Thymus (tissue), 11 donors: ENCODE results near the gene KCND3. TPM values are rescaled to one million over a fixed set of nuclear protein-coding genes. Genes with fewer than 3 reads are reported as not detected.

Experiments
- DNase-seq, 9 donors: peaks; one replicate each; pipeline ENCODE4 v3.0.0-alpha.2; 2013; ENCODE audit warnings: low spot score in 9 of 9, low read depth in 6 of 9, missing footprints in 1 of 9
- H3K27ac ChIP-seq, 2 donors: one replicate each; pipeline ENCODE4 v1.5.1; 2013; ENCODE audit warnings: control low read depth in 1 of 2, low read depth in 1 of 2, low read length in 1 of 2, mild to moderate bottlenecking in 1 of 2, moderate library complexity in 1 of 2
- H3K27me3 ChIP-seq, 2 donors: one replicate each; pipeline ENCODE4 v1.5.1; 2013; ENCODE audit warnings: low read length in 1 of 2; ENCODE audit not compliant: control insufficient read depth in 2 of 2, insufficient read depth in 1 of 2
- H3K36me3 ChIP-seq, 2 donors: one replicate each; pipeline ENCODE4 v1.5.1; 2013; ENCODE audit warnings: low read length in 1 of 2, mild to moderate bottlenecking in 1 of 2, moderate library complexity in 1 of 2; ENCODE audit not compliant: control insufficient read depth in 2 of 2, insufficient read depth in 2 of 2
- H3K4me1 ChIP-seq, 2 donors: one replicate each; pipeline ENCODE4 v1.5.1; 2013; ENCODE audit warnings: low read length in 2 of 2; ENCODE audit not compliant: control insufficient read depth in 2 of 2, insufficient read depth in 2 of 2
- H3K4me3 ChIP-seq, 2 donors: one replicate each; pipeline ENCODE4 v1.5.1; 2013; ENCODE audit warnings: low read length in 2 of 2, control low read depth in 1 of 2, mild to moderate bottlenecking in 1 of 2
- H3K9me3 ChIP-seq, 2 donors: one replicate each; pipeline ENCODE4 v1.5.1; 2013; ENCODE audit warnings: low read length in 1 of 2, mild to moderate bottlenecking in 1 of 2; ENCODE audit not compliant: control insufficient read depth in 2 of 2, insufficient read depth in 1 of 2
- WGBS: extraction: QIAGEN DNeasy Blood & Tissue Kit; methylation state at CpG from one replicate; pipeline ENCODE4 v1.1.7; 2013; 5-methylcytosine and 5-hydroxymethylcytosine counted together
- polyA plus RNA-seq: library from polyadenylated mRNA; stranded (reverse); fragments of 200-250 nt; gene quantifications from one replicate; pipeline ENCODE4 v1.2.3, GENCODE V29; 2013
- total RNA-seq: library from RNA; stranded (reverse); fragments of 120-200 nt; gene quantifications from one replicate; pipeline ENCODE4 v1.2.4, GENCODE V29; 2013
- donor health status: healthy.

Gene KCND3
- total and polyA plus RNA-seq, 2 donors: 0.33 to 0.73 TPM

GRCh38 chr1:111846842-111847241 is 142.6 kb downstream of the KCND3 start:
- Histone ChIP-seq H3K9me3 (no peaks in the 10 kb centered on the region), H3K27me3 (peaks cover 0 to 6% of the 10 kb centered on the region in 2 donors), H3K27ac (no peak overlapping the region), H3K36me3 (no peaks in the 10 kb centered on the region), H3K4me3 (no peak overlapping the region), H3K4me1 (no peaks in the 10 kb centered on the region)
- 89% methylated on average over 8 of the region's 8 CpGs for WGBS
- DNase-seq: no peak

DNA sequence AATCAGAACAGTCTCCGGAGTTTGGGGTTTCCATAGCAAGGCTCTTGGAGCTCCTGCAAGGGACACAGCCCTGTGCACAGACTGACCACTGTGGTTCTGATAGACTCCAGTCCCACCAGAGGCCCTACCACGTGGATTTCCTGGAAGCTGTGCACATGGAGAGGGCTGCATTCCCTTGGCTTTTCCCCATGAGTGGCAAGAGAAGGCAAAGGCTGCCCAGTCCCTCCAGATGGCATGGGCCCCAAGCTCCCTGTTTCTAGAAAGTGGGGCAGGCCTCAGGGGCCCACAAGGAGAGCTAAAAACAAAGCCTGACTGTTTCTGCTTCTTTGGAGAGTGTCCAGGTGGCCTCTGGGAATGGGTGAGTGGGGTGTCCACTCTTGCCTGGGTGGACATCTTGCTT is 146.3 kb downstream of the KCND3 start:
- Histone ChIP-seq H3K27me3 (no peaks in the 10 kb centered on the region), H3K4me1 (no peaks in the 10 kb centered on the region), H3K9me3 (no peaks in the 10 kb centered on the region), H3K36me3 (no peaks in the 10 kb centered on the region), H3K27ac (no peak overlapping the region), H3K4me3 (no peak overlapping the region)
- no peak for DNase-seq
- 58% methylated on average over 2 of the region's 2 CpGs for WGBS

GRCh38 chr1:111842411-111842810 is 147.1 kb downstream of the KCND3 start:
- Histone ChIP-seq H3K9me3 (no peaks in the 10 kb centered on the region), H3K4me1 (no peaks in the 10 kb centered on the region), H3K36me3 (no peaks in the 10 kb centered on the region), H3K27ac (no peak overlapping the region), H3K27me3 (no peaks in the 10 kb centered on the region), H3K4me3 (no peak overlapping the region)
- no peak for DNase-seq
- WGBS: 88% methylated on average over 3 of the region's 3 CpGs

- H3K4me1 ChIP-seq: no peaks in the 10 kb centered on the region
- H3K4me3 ChIP-seq: no peak overlapping the region
- no peak for DNase-seq
- no peak overlapping the region for H3K27ac ChIP-seq
- H3K36me3 ChIP-seq: no peaks in the 10 kb centered on the region
- H3K27me3 ChIP-seq: no peaks in the 10 kb centered on the region
- WGBS: 96% methylated on average over 2 of the region's 2 CpGs
- H3K9me3 ChIP-seq: no peaks in the 10 kb centered on the region
These were observed 147.7 kb downstream of the KCND3 start for GRCh38 chr1:111841746-111842145.

DNA sequence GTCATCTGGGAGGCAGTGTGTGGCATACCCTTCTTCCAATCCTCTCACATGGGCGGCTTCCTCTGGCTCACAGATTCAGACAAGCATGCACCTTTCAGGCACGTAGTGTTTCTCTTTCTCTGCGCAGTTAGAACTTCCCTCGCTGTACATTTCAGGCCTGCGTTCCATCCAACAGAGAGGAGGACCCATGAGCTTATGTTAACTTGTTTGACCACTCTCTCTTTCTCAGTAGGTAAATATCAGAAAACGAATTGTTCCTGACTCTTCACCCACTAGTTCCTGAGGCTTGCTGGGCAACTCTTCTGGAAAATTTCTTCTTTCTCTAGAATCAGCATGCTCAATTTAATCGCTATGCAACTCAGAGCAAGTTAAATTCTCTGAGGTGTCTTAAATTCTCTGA is 148.3 kb downstream of the KCND3 start:
- Histone ChIP-seq H3K27me3 (no peaks in the 10 kb centered on the region), H3K36me3 (no peaks in the 10 kb centered on the region), H3K27ac (no peak overlapping the region), H3K4me3 (no peak overlapping the region), H3K9me3 (no peaks in the 10 kb centered on the region), H3K4me1 (no peaks in the 10 kb centered on the region)
- no peak for DNase-seq
- 88% methylated on average over 7 of the region's 7 CpGs for WGBS

GRCh38 chr1:111837393-111837792 is 152.1 kb downstream of the KCND3 start:
- H3K27ac ChIP-seq: no peak overlapping the region
- WGBS: 80% methylated on average over 7 of the region's 7 CpGs
- H3K36me3 ChIP-seq: no peaks in the 10 kb centered on the region
- H3K9me3 ChIP-seq: no peaks in the 10 kb centered on the region
- H3K4me3 ChIP-seq: no peak overlapping the region
- no peak for DNase-seq
- no peaks in the 10 kb centered on the region for H3K27me3 ChIP-seq
- H3K4me1 ChIP-seq: no peaks in the 10 kb centered on the region

DNA sequence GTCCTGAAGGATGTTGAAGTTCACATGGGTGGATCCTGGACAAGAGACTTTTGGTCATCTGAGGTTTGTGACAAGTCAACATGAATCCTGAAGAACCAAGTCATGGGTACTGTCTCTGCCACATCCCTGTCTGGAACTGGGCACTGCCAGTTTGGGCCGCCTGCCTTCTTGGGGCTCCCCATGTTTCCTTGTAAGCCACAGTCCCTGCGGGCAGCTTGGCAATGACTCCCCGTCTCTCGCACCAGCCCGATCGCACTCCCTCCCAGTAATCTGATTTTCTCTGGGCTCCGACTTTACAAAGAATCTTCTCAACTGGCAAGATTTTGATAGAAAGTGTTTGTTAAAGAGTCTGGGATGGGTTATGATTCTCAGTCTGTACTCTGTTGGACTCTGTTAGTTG is 153.4 kb downstream of the KCND3 start:
- H3K36me3 ChIP-seq: no peaks in the 10 kb centered on the region
- H3K27ac ChIP-seq: no peak overlapping the region
- H3K9me3 ChIP-seq: no peaks in the 10 kb centered on the region
- no peaks in the 10 kb centered on the region for H3K4me1 ChIP-seq
- WGBS: 97% methylated on average over 7 of the region's 7 CpGs
- DNase-seq: no peak
- H3K4me3 ChIP-seq: no peak overlapping the region
- no peaks in the 10 kb centered on the region for H3K27me3 ChIP-seq

- Histone ChIP-seq H3K36me3 (no peaks in the 10 kb centered on the region), H3K4me1 (no peaks in the 10 kb centered on the region), H3K9me3 (no peaks in the 10 kb centered on the region), H3K27ac (no peak overlapping the region), H3K4me3 (no peak overlapping the region), H3K27me3 (no peaks in the 10 kb centered on the region)
- DNase-seq: no peak
- 97% methylated on average over 3 of the region's 3 CpGs for WGBS
These were observed 154.0 kb downstream of the KCND3 start for GRCh38 chr1:111835514-111835913.

DNA sequence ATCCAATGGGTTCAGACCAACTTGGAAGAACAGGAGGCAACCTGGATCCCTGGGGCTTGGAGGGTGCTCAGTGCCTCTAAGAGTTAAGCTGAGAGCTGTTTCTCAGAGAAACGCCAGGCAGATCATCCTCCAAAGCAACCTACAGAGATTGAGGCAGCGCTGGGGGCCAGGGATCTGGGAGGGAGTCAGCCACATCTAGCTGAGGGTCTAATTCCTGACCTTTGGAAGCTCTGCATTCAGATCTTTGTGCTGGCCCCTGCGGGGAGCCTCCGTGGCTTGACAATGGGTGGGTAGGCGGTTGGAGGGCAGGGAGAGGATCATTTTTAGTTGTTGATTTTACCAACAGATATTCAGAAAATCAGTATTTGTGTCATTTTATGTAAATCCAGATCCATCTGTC is 154.5 kb downstream of the KCND3 start:
- Histone ChIP-seq H3K4me1 (no peaks in the 10 kb centered on the region), H3K4me3 (no peak overlapping the region), H3K27ac (no peak overlapping the region), H3K9me3 (no peaks in the 10 kb centered on the region), H3K27me3 (no peaks in the 10 kb centered on the region), H3K36me3 (no peaks in the 10 kb centered on the region)
- 87% methylated on average over 5 of the region's 5 CpGs for WGBS
- no peak for DNase-seq

- H3K4me3 ChIP-seq: no peak overlapping the region
- H3K9me3 ChIP-seq: no peaks in the 10 kb centered on the region
- H3K4me1 ChIP-seq: no peaks in the 10 kb centered on the region
- 82% methylated on average over 4 of the region's 4 CpGs for WGBS
- H3K27ac ChIP-seq: no peak overlapping the region
- DNase-seq: peak in 1 of 9 donors; percentile 6
- no peaks in the 10 kb centered on the region for H3K27me3 ChIP-seq
- no peaks in the 10 kb centered on the region for H3K36me3 ChIP-seq
These were observed 156.1 kb downstream of the KCND3 start for GRCh38 chr1:111833334-111833733.
